Upper lobe of left lung (tissue), 6 donors: ENCODE measurements around the gene TMEM141. TPM values are rescaled to one million over a fixed set of nuclear protein-coding genes. Genes with fewer than 3 reads are reported as not detected.
"Not testable (repeated sequence)": the region's sequence is repeated elsewhere in the genome, so short reads cannot be mapped to it uniquely, and the experiment has no call there.

ENCODE experiments used
- ATAC-seq, 2 donors: fragments of 200-7000 bp; cut with Tn5 transposase; one replicate each; pipeline ENCODE4 v1.9.1; 2022; ENCODE audit warnings: mild to moderate bottlenecking in 2 of 2, moderate library complexity in 2 of 2; ENCODE audit not compliant: low FRiP score in 2 of 2
- DNase-seq, 2 donors: peaks; one replicate each; pipeline ENCODE4 v3.0.0-alpha.2; 2019 to 2020
- H3K27ac ChIP-seq, 4 donors: fragments of 200-600 bp; sonication (generic); one replicate each; pipeline ENCODE4 v1.5.1; 2016 to 2019
- H3K27me3 ChIP-seq, 4 donors: fragments of 200-600 bp; sonication (generic); one replicate each; pipeline ENCODE4 v1.5.1; 2017 to 2019
- H3K36me3 ChIP-seq, 4 donors: fragments of 200-600 bp; sonication (generic); one replicate each; pipeline ENCODE4 v1.5.1; 2016 to 2019
- H3K4me1 ChIP-seq, 4 donors: fragments of 200-600 bp; sonication (generic); one replicate each; pipeline ENCODE4 v1.5.1; 2018 to 2019
- H3K4me3 ChIP-seq, 4 donors: fragments of 200-600 bp; sonication (generic); one replicate each; pipeline ENCODE4 v1.5.1; 2017 to 2019; ENCODE audit warnings: mild to moderate bottlenecking in 2 of 4, moderate library complexity in 1 of 4
- H3K9me3 ChIP-seq, 4 donors: fragments of 200-600 bp; sonication (generic); one replicate each; pipeline ENCODE4 v1.5.1; 2018 to 2019
- CTCF ChIP-seq, 6 experiments: fragments of 450-650 bp in 4 of 6; fragments of 200-600 bp in 2 of 6; sonication (generic) in 2 of 6; IDR thresholded peaks; one replicate each; pipeline ENCODE4 v1.5.1; 2016 to 2019; ENCODE audit warnings: antibody characterized with exemption in 6 of 6
- EP300 ChIP-seq, 4 donors: sonication (generic); formaldehyde crosslinking; IDR thresholded peaks; one replicate each; pipeline ENCODE4 v1.5.1; 2017; ENCODE audit warnings: antibody characterized with exemption in 4 of 4, control low read depth in 2 of 4
- POLR2A ChIP-seq, 4 donors: fragments of 450-650 bp; IDR thresholded peaks; one replicate each; pipeline ENCODE4 v1.5.1; 2016 to 2017; ENCODE audit warnings: antibody characterized with exemption in 4 of 4, mild to moderate bottlenecking in 2 of 4
- POLR2AphosphoS5 ChIP-seq, 2 donors: sonication (generic); formaldehyde crosslinking; IDR thresholded peaks; one replicate each; pipeline ENCODE4 v1.5.1; 2017; ENCODE audit warnings: antibody characterized with exemption in 2 of 2
- WGBS, 2 donors: methylation state at CpG; one replicate each; pipeline ENCODE4 v1.1.5; 2017 to 2018; 5-methylcytosine and 5-hydroxymethylcytosine counted together
- total RNA-seq, 6 donors: library from RNA; depleted of rRNA in 4 of 6; stranded (reverse); fragments of >200 nt in 4 of 6; gene quantifications; one replicate each; pipeline versions ENCODE4 v1.1.0 to v1.2.1, GENCODE V29; 2016 to 2021
- donor health status: DM: no; HTN: no; CAD: no; lungs with moderate emphysema.
- donor health status: DM: no; HTN: yes; CAD: no; lungs with severe emphysema.

TMEM141 gene
- total RNA-seq, 6 donors from 2014 or later = 55.5 to 134 (median 80.5) TPM

- Histone ChIP-seq H3K27me3 (peaks cover 0 to 12% (median 8%) of the 10 kb centered on the region in 4 donors), H3K27ac (no peak overlapping the region), H3K4me1 (peaks cover 25 to 34% (median 32%) of the 10 kb centered on the region in 4 donors), H3K36me3 (peaks cover 0 to 59% (median 34%) of the 10 kb centered on the region in 4 donors), H3K9me3 (no peaks in the 10 kb centered on the region), H3K4me3 (no peak overlapping the region)
- DNase-seq (peak in 1 of 2 donors; percentile 78), ATAC-seq (no peak)
- TF ChIP-seq POLR2AphosphoS5 (IDR thresholded peaks at IDR 0.05) (no peak), EP300 (IDR thresholded peaks at IDR 0.05) (no peak), CTCF (IDR thresholded peaks at IDR 0.05) (no peak), POLR2A (IDR thresholded peaks at IDR 0.05) (no peak)
- WGBS, 2 donors = 91 to 93% methylated on average over 19 to 34 of the region's 36 CpGs
Observed at GRCh38 chr9:136839229-136840139, 48.3 kb downstream of the TMEM141 start.

GRCh38 chr9:136840140-136840876, 49.2 kb downstream of the TMEM141 start:
- Histone ChIP-seq H3K27ac (no peak overlapping the region), H3K36me3 (peaks cover 0 to 56% (median 34%) of the 10 kb centered on the region in 4 donors)

GRCh38 chr9:136840877-136841645, 49.9 kb downstream of the TMEM141 start:
- 68 to 79% methylated on average over 11 to 25 of the region's 28 CpGs for WGBS, 2 donors
- no peak overlapping the region for H3K27ac ChIP-seq
- no peak overlapping the region for H3K4me3 ChIP-seq
- DNase-seq (peak in 1 of 2 donors; percentile 81), ATAC-seq (no peak)
- no peaks in the 10 kb centered on the region for H3K9me3 ChIP-seq
- H3K27me3 ChIP-seq = peaks cover 0 to 25% (median 20%) of the 10 kb centered on the region in 4 donors
- TF ChIP-seq CTCF (IDR thresholded peaks at IDR 0.05) = no peak
- TF ChIP-seq POLR2AphosphoS5 (IDR thresholded peaks at IDR 0.05) = no peak
- TF ChIP-seq POLR2A (IDR thresholded peaks at IDR 0.05) = no peak
- no peak for TF ChIP-seq EP300 (IDR thresholded peaks at IDR 0.05)
- H3K4me1 ChIP-seq = peaks cover 32 to 48% (median 38%) of the 10 kb centered on the region in 4 donors
- peaks cover 0 to 49% (median 31%) of the 10 kb centered on the region in 4 donors for H3K36me3 ChIP-seq

More at GRCh38 chr9:136840140-136840876, 49.2 kb downstream of the TMEM141 start:
- Histone ChIP-seq H3K4me3 (no peak overlapping the region), H3K27me3 (peaks cover 0 to 17% (median 13%) of the 10 kb centered on the region in 4 donors), H3K9me3 (no peaks in the 10 kb centered on the region), H3K4me1 (peaks cover 28 to 41% (median 34%) of the 10 kb centered on the region in 4 donors)
- TF ChIP-seq CTCF (IDR thresholded peaks at IDR 0.05) = no peak
- TF ChIP-seq POLR2AphosphoS5 (IDR thresholded peaks at IDR 0.05) = no peak
- TF ChIP-seq EP300 (IDR thresholded peaks at IDR 0.05) = no peak
- TF ChIP-seq POLR2A (IDR thresholded peaks at IDR 0.05) = no peak
- peak in 1 of 2 donors; percentile 85 for DNase-seq
- no peak for ATAC-seq
- WGBS, 2 donors = 83 to 85% methylated on average over 12 to 21 of the region's 32 CpGs

GRCh38 chr9:136841646-136842379, 50.7 kb downstream of the TMEM141 start:
- 50 to 82% methylated on average over 6 to 11 of the region's 16 CpGs for WGBS, 2 donors
- not testable (repeated sequence) for H3K9me3 ChIP-seq, DNase-seq, ATAC-seq, H3K27ac ChIP-seq
- H3K4me3 ChIP-seq = peak overlapping the region in 3 of 4 donors; percentile 39 to 55 (median 46)
- peaks cover 36 to 56% (median 44%) of the 10 kb centered on the region in 4 donors for H3K4me1 ChIP-seq
- peaks cover 0 to 42% (median 30%) of the 10 kb centered on the region in 4 donors for H3K36me3 ChIP-seq
- H3K27me3 ChIP-seq = peaks cover 0 to 32% (median 27%) of the 10 kb centered on the region in 4 donors
